ENCODE results near the gene KRT78. TPM values are rescaled to one million over a fixed set of nuclear protein-coding genes. Genes with fewer than 3 reads are reported as not detected.
"Not testable (repeated sequence)": the region's sequence is repeated elsewhere in the genome, so short reads cannot be mapped to it uniquely, and the experiment has no call there.

KRT78 gene
- total RNA-seq, 3 donors from 2014 or later (not counting 1 experiment from before 2014, with no cell fraction given), result not detected

DNA sequence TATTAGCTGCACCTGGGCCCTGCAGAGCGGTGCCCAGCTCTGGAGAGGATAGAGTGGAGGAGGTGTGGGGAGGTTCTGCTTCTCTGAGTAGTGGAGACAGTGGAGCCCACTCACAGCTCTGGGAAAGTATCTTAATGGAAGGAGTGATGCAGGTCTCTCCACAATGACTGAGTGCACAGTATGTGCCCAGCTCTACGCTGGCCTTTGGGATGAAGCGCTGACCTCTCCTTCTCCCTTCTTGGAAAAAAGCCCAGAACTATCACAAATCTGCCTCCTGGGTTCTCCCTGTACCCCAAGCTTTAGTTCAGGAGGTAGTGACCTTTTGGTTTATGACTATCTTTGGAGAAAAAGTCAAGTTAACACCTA, 52.4 kb downstream of the KRT78 start:
- ATAC-seq (no peak), DNase-seq (no peak)
- no peak overlapping the region for H3K27ac ChIP-seq (ENCODE audit: low read length)
- WGBS (ENCODE audit: insufficient coverage), result 97% methylated on average over 3 of the region's 3 CpGs
- no peak overlapping the region for H3K4me3 ChIP-seq (ENCODE audit: low read length)
- TF ChIP-seq, protein P1, sequence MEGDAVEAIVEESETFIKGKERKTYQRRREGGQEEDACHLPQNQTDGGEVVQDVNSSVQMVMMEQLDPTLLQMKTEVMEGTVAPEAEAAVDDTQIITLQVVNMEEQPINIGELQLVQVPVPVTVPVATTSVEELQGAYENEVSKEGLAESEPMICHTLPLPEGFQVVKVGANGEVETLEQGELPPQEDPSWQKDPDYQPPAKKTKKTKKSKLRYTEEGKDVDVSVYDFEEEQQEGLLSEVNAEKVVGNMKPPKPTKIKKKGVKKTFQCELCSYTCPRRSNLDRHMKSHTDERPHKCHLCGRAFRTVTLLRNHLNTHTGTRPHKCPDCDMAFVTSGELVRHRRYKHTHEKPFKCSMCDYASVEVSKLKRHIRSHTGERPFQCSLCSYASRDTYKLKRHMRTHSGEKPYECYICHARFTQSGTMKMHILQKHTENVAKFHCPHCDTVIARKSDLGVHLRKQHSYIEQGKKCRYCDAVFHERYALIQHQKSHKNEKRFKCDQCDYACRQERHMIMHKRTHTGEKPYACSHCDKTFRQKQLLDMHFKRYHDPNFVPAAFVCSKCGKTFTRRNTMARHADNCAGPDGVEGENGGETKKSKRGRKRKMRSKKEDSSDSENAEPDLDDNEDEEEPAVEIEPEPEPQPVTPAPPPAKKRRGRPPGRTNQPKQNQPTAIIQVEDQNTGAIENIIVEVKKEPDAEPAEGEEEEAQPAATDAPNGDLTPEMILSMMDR (IDR thresholded peaks at IDR 0.05), result no peak
- no peaks in the 10 kb centered on the region for H3K27me3 ChIP-seq (ENCODE audit: control insufficient read depth, insufficient read depth, low read length)
- intact Hi-C loops (cut with micrococcal nuclease), result no loop called here
- peaks cover 0 to 4% of the 10 kb centered on the region in 2 donors for H3K4me1 Mint-ChIP-seq
- no peaks in the 10 kb centered on the region for H3K9me3 Mint-ChIP-seq
- no peak overlapping the region for H3K4me3 Mint-ChIP-seq
- no peaks in the 10 kb centered on the region for H3K36me3 Mint-ChIP-seq
- H3K9me3 ChIP-seq (ENCODE audit: control insufficient read depth, insufficient read depth, low read length), result no peaks in the 10 kb centered on the region
- no peak overlapping the region for H3K27ac Mint-ChIP-seq
- H3K27me3 Mint-ChIP-seq (ENCODE audit: low read depth in 2 of 2), result peaks cover 6 to 16% of the 10 kb centered on the region in 2 donors
- H3K36me3 ChIP-seq (ENCODE audit: control insufficient read depth, insufficient read depth, low read length), result no peaks in the 10 kb centered on the region
- no peaks in the 10 kb centered on the region for H3K4me1 ChIP-seq (ENCODE audit: control insufficient read depth, insufficient read depth, low read length)

DNA sequence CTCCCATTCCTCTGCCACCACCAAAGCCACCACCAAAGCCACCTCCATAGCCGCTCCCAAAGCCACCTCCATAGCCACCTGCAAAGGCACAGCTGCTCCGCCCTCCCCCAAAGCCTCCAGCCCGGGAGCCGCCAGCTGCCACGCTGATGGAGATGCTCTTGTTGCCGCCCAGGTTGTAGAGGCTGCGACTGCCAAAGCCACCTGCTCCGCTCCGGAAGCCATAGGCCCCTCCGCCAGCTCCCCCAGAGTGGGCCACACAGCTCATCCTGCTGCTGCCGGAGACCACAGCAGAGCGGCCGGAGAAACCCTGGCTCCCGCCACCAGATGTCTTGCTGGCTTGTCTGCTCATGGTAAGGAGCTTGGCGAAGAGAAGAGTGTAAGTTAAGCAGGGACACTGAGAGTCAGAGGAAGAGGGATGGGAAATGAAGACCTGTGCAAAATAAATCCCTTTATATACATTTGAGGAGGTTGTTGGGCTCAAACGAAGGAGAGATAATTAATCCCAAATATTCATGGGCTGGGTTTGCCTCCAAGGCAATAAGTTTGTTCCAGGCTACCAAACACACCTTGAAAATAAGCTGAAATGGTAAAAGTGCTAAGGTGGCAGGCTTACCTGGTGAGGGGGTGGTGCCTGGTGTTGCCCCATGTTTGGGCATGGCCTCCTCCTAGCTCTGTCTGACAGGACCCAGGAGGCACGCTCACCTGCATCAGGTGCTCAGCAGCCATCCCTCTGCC, 52.9 kb downstream of the KRT78 start, which contains the start of gene KRT3:
Gene KRT3, minus strand, starts transcription at position 424 of the 735 bp plus-strand sequence. Its CDS starts 75 bp downstream, at position 349.
- Mint-ChIP-seq H3K4me3 (no peak within 1 kb of the TSS), H3K4me1 (peaks cover under 1 to 4% of the 10 kb centered on the region in 2 donors), H3K36me3 (no peaks in the 10 kb centered on the region), H3K9me3 (no peaks in the 10 kb centered on the region), H3K27me3 (ENCODE audit: low read depth in 2 of 2) (peaks cover 8 to 16% of the 10 kb centered on the region in 2 donors), H3K27ac (no peak within 1 kb of the TSS)
- intact Hi-C loops (cut with micrococcal nuclease), result no loop called here
- Histone ChIP-seq H3K27ac (ENCODE audit: low read length) (no peak within 1 kb of the TSS), H3K27me3 (ENCODE audit: control insufficient read depth, insufficient read depth, low read length) (no peaks in the 10 kb centered on the region), H3K36me3 (ENCODE audit: control insufficient read depth, insufficient read depth, low read length) (no peaks in the 10 kb centered on the region), H3K4me3 (ENCODE audit: low read length) (no peak within 1 kb of the TSS), H3K9me3 (ENCODE audit: control insufficient read depth, insufficient read depth, low read length) (no peaks in the 10 kb centered on the region), H3K4me1 (ENCODE audit: control insufficient read depth, insufficient read depth, low read length) (no peaks in the 10 kb centered on the region)
- ATAC-seq, result no peak
- WGBS (ENCODE audit: insufficient coverage), result 90% methylated on average over 17 of the region's 17 CpGs
- no peak for DNase-seq
- TF ChIP-seq, protein P1 (IDR thresholded peaks at IDR 0.05), result no peak

DNA sequence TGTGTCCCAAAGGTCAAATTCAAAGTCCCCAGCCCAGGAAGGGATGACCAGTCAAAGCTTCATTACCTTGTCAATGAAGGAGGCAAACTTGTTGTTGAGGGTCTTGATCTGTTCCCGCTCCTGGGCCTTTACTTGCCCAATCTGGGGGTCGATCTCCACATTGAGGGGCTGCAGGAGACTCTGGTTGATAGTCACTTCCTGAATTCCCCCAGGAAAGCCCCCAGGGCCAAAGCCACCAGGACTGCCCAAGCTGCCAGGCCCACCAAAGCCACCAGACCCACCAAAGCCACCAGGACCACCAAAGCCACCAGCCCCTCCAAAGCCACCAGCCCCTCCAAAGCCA, 53.5 kb downstream of the KRT78 start:
- 88% methylated on average over 2 of the region's 2 CpGs for WGBS (ENCODE audit: insufficient coverage)
- H3K4me1 ChIP-seq (ENCODE audit: control insufficient read depth, insufficient read depth, low read length); H3K36me3 Mint-ChIP-seq; H3K4me1 Mint-ChIP-seq; H3K36me3 ChIP-seq (ENCODE audit: control insufficient read depth, insufficient read depth, low read length); H3K27ac Mint-ChIP-seq; DNase-seq; H3K9me3 Mint-ChIP-seq; ATAC-seq; H3K9me3 ChIP-seq (ENCODE audit: control insufficient read depth, insufficient read depth, low read length); intact Hi-C loops (cut with micrococcal nuclease); H3K4me3 Mint-ChIP-seq; H3K27me3 ChIP-seq (ENCODE audit: control insufficient read depth, insufficient read depth, low read length); H3K4me3 ChIP-seq (ENCODE audit: low read length); H3K27ac ChIP-seq (ENCODE audit: low read length): not testable (repeated sequence)
- H3K27me3 Mint-ChIP-seq (ENCODE audit: low read depth in 2 of 2), result peaks cover 13 to 22% of the 10 kb centered on the region in 2 donors

DNA sequence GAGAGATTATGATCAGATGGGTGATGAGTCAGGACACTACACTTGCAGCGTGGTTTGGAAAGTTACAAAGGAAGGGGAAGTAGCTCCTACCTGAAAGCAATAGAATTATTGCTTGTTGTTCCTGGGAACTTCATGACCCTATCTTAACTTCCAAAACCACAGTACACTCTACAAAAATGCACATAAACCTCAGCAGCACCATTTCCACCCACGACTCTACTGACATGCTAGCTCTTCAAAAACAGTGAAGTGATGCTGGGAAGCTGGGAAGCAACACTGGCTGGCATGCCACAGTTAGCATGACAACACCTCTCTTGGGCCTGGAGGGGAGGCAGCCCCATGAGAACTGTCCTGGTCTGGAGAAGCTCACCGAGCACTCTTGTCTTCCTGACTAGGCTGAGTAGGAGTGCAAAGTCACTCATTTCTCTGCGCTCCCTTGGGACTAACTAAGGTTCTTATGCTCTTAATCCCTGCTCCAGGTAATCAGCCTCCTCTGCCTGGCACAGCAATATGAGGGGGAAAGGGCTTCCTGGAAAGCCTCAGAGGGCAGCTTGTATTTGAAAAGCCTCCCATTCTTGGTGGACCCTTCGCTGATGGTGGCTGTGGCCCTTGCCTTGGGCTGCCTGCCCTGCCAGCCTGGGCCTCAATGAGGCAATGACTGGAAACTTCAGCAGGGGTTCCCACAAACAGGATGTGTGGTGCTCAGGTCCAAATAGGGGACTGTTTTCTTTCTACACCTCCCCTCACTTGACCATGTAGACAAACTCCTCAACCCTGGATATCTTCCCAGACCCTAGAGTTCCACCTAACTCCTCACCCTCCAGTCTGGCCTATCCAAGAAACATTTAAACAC, 54.1 kb downstream of the KRT78 start:
- Histone ChIP-seq H3K36me3 (ENCODE audit: control insufficient read depth, insufficient read depth, low read length) (no peaks in the 10 kb centered on the region), H3K4me1 (ENCODE audit: control insufficient read depth, insufficient read depth, low read length) (peaks cover 6% of the 10 kb centered on the region), H3K27me3 (ENCODE audit: control insufficient read depth, insufficient read depth, low read length) (peaks cover 8% of the 10 kb centered on the region), H3K27ac (ENCODE audit: low read length) (no peak overlapping the region), H3K4me3 (ENCODE audit: low read length) (no peak overlapping the region), H3K9me3 (ENCODE audit: control insufficient read depth, insufficient read depth, low read length) (no peaks in the 10 kb centered on the region)
- no peaks in the 10 kb centered on the region for H3K9me3 Mint-ChIP-seq
- H3K27ac Mint-ChIP-seq, result no peak overlapping the region
- DNase-seq (no peak), ATAC-seq (no peak)
- H3K4me3 Mint-ChIP-seq, result no peak overlapping the region
- TF ChIP-seq, protein P1 (IDR thresholded peaks at IDR 0.05), result no peak
- intact Hi-C loops (cut with micrococcal nuclease), result no loop called here
- WGBS (ENCODE audit: insufficient coverage), result 77% methylated on average over 5 of the region's 5 CpGs
- H3K4me1 Mint-ChIP-seq, result peaks cover 9 to 16% of the 10 kb centered on the region in 2 donors
- peaks cover 19 to 27% of the 10 kb centered on the region in 2 donors for H3K27me3 Mint-ChIP-seq (ENCODE audit: low read depth in 2 of 2)
- no peaks in the 10 kb centered on the region for H3K36me3 Mint-ChIP-seq

Measured in natural killer cell (primary cell).